Neural cell (in vitro differentiated cells): ENCODE results near the gene TCF20. TPM values are rescaled to one million over a fixed set of nuclear protein-coding genes. Genes with fewer than 3 reads are reported as not detected.

ENCODE experiments used
- H2AFZ ChIP-seq: fragments of 200-600, 300-800 bp; sonication (generic), shearing (Covaris generic); 2 replicates; pipeline ENCODE4 v1.6.0; 2014; ENCODE audit warnings: low read depth, mild to moderate bottlenecking, antibody characterized with exemption, low read length, moderate library complexity
- H3F3A ChIP-seq: fragments of 200-600 bp; shearing (Covaris generic); 2 replicates; pipeline ENCODE4 v1.6.1; 2016; ENCODE audit warnings: mild to moderate bottlenecking, moderate library complexity, mixed read lengths, antibody characterized with exemption, low read length; ENCODE audit not compliant: insufficient read depth, poor library complexity, severe bottlenecking
- H3K27ac ChIP-seq: fragments of 200-600, 300-800 bp; sonication (generic), shearing (Covaris generic); 2 replicates; pipeline ENCODE4 v1.5.1; 2014; ENCODE audit warnings: mild to moderate bottlenecking, low read length, moderate library complexity
- H3K27me3 ChIP-seq: fragments of 300-800, 200-600 bp; sonication (generic), shearing (Covaris generic); 2 replicates; pipeline ENCODE4 v1.6.0; 2014; ENCODE audit warnings: mild to moderate bottlenecking, low read depth, low read length, moderate library complexity; ENCODE audit not compliant: insufficient read depth
- H3K36me3 ChIP-seq: fragments of 300-800, 200-600 bp; sonication (generic), shearing (Covaris generic); 2 replicates; pipeline ENCODE4 v1.5.1; 2014; ENCODE audit warnings: mild to moderate bottlenecking, antibody characterized with exemption, low read length, moderate library complexity; ENCODE audit not compliant: insufficient read depth
- H3K4me2 ChIP-seq: fragments of 300-800, 200-600 bp; sonication (generic), shearing (Covaris generic); 2 replicates; pipeline ENCODE4 v1.6.0; 2014; ENCODE audit warnings: mild to moderate bottlenecking, low read length
- H3K4me3 ChIP-seq: fragments of 300-800, 200-600 bp; sonication (generic), shearing (Covaris generic); 2 replicates; pipeline ENCODE4 v1.5.1; 2014; ENCODE audit warnings: mild to moderate bottlenecking, low read length, moderate library complexity
- H3K79me2 ChIP-seq: fragments of 200-600 bp; shearing (Covaris generic); replicated peaks from 2 replicates; pipeline ENCODE4 v1.6.0; 2014; ENCODE audit warnings: mild to moderate bottlenecking, low read length, moderate library complexity; ENCODE audit not compliant: insufficient read depth
- H3K9ac ChIP-seq: fragments of 300-800, 200-600 bp; sonication (generic), shearing (Covaris generic); 2 replicates; pipeline ENCODE4 v1.6.1; 2016; ENCODE audit warnings: mild to moderate bottlenecking, low read length, mixed read lengths
- H3K9me2 ChIP-seq: fragments of 200-600 bp; shearing (Covaris generic); 2 replicates; pipeline ENCODE4 v1.6.1; 2016; ENCODE audit warnings: mild to moderate bottlenecking, low read length, mixed read lengths; ENCODE audit not compliant: insufficient read depth
- H3K9me3 ChIP-seq: fragments of 200-600, 300-800 bp; sonication (generic), shearing (Covaris generic); 2 replicates; pipeline ENCODE4 v1.6.1; 2016; ENCODE audit warnings: mild to moderate bottlenecking, mixed run types, low read length, moderate library complexity, mixed read lengths
- H4K20me1 ChIP-seq: fragments of 200-600 bp; shearing (Covaris generic); 2 replicates; pipeline ENCODE4 v1.6.1; 2016; ENCODE audit warnings: mild to moderate bottlenecking, mixed run types; ENCODE audit not compliant: insufficient read depth
- CTCF ChIP-seq: fragments of 450-650 bp; IDR thresholded peaks from 2 replicates; pipeline ENCODE4 v1.5.1; 2014; ENCODE audit warnings: antibody characterized with exemption, mild to moderate bottlenecking, moderate library complexity; ENCODE audit not compliant: poor library complexity, severe bottlenecking
- EP300 ChIP-seq: fragments of 450-650 bp; conservative IDR thresholded peaks from 2 replicates; pipeline ENCODE4 v1.6.1; 2014; ENCODE audit warnings: antibody characterized with exemption, mild to moderate bottlenecking, moderate library complexity; ENCODE audit not compliant: poor library complexity, severe bottlenecking
- EZH2 ChIP-seq: fragments of 200-600, 300-800 bp; shearing (Covaris generic), sonication (generic); IDR thresholded peaks from 2 replicates; pipeline ENCODE4 v1.6.1; 2014; ENCODE audit warnings: antibody characterized with exemption, low read length, borderline replicate concordance, mild to moderate bottlenecking; ENCODE audit not compliant: insufficient read depth, poor library complexity, severe bottlenecking
- MXI1 ChIP-seq: fragments of 450-650 bp; conservative IDR thresholded peaks from 2 replicates; pipeline ENCODE4 v1.6.1; 2014; ENCODE audit warnings: antibody characterized with exemption, mild to moderate bottlenecking; ENCODE audit not compliant: poor library complexity, severe bottlenecking
- POLR2AphosphoS5 ChIP-seq: IDR thresholded peaks from 2 replicates; pipeline ENCODE4 v1.6.1; 2012
- RAD21 ChIP-seq: fragments of 450-650 bp; conservative IDR thresholded peaks from 2 replicates; pipeline ENCODE4 v1.6.1; 2014; ENCODE audit warnings: antibody characterized with exemption, mild to moderate bottlenecking, moderate library complexity
- REST ChIP-seq: IDR thresholded peaks from 2 replicates; pipeline ENCODE4 v1.6.1; 2012; ENCODE audit warnings: borderline replicate concordance
- SMC3 ChIP-seq: fragments of 450-650 bp; conservative IDR thresholded peaks from 2 replicates; pipeline ENCODE4 v1.6.1; 2014; ENCODE audit warnings: antibody characterized with exemption, mild to moderate bottlenecking, moderate library complexity; ENCODE audit not compliant: poor library complexity
- TAF1 ChIP-seq: IDR thresholded peaks from 2 replicates; pipeline ENCODE4 v1.6.1; 2012; ENCODE audit warnings: low read depth
- polyA plus RNA-seq: library from polyadenylated mRNA; depleted of rRNA; stranded (reverse); fragments of >200 nt; gene quantifications from 2 replicates; pipeline ENCODE4 v1.2.3, GENCODE V29; 2014

The TCF20 gene
- polyA plus RNA-seq, 1 donor from 2014 or later, result 21.9 TPM

GRCh38 chr22:42261296-42261695, 9.2 kb downstream of the TCF20 start:
- H3F3A ChIP-seq, result no peaks in the 10 kb centered on the region
- H3K27me3 ChIP-seq, result no peaks in the 10 kb centered on the region
- H4K20me1 ChIP-seq, result peaks cover 46% of the 10 kb centered on the region

GRCh38 chr22:42258126-42258525, 12.3 kb downstream of the TCF20 start:
- no peak overlapping the region for H3K4me2 ChIP-seq
- no peaks in the 10 kb centered on the region for H3F3A ChIP-seq
- no peak for TF ChIP-seq CTCF
- TF ChIP-seq REST, result no peak
- H3K9me3 ChIP-seq, result no peaks in the 10 kb centered on the region
- peaks cover 37% of the 10 kb centered on the region for H4K20me1 ChIP-seq
- no peaks in the 10 kb centered on the region for H3K9me2 ChIP-seq
- H3K27me3 ChIP-seq, result no peaks in the 10 kb centered on the region
- H3K36me3 ChIP-seq, result no peaks in the 10 kb centered on the region
- H3K27ac ChIP-seq, result no peak overlapping the region
- no peak overlapping the region for H3K9ac ChIP-seq
- no peak overlapping the region for H3K4me3 ChIP-seq
- H2AFZ ChIP-seq, result no peak overlapping the region
- peaks cover 70% of the 10 kb centered on the region for H3K79me2 ChIP-seq

More at GRCh38 chr22:42261296-42261695, 9.2 kb downstream of the TCF20 start:
- Histone ChIP-seq H3K4me3 (no peak overlapping the region), H3K36me3 (no peaks in the 10 kb centered on the region), H3K4me2 (no peak overlapping the region), H3K9me3 (no peaks in the 10 kb centered on the region), H3K9me2 (no peaks in the 10 kb centered on the region), H3K79me2 (peaks cover 83% of the 10 kb centered on the region), H3K9ac (no peak overlapping the region), H2AFZ (no peak overlapping the region), H3K27ac (no peak overlapping the region)
- no peak for TF ChIP-seq EP300
- TF ChIP-seq MXI1, result no peak
- no peak for TF ChIP-seq RAD21
- TF ChIP-seq SMC3, result no peak
- no peak for TF ChIP-seq POLR2AphosphoS5
- TF ChIP-seq REST, result no peak
- TF ChIP-seq TAF1, result no peak
- no peak for TF ChIP-seq EZH2
- no peak for TF ChIP-seq CTCF
